MM.1S (cell line): ENCODE results near the gene CERS6.

ENCODE experiments used
- DNase-seq: peaks from one replicate; pipeline ENCODE4 v3.0.0-alpha.2; 2015
- H2AFZ ChIP-seq: fragments of 300-600 bp; sonication (generic); 2 replicates; pipeline ENCODE4 v1.6.0; 2016; ENCODE audit warnings: antibody characterized with exemption, low read length
- H3F3A ChIP-seq: fragments of 300-600 bp; sonication (generic); 2 replicates; pipeline ENCODE4 v1.6.1; 2016; ENCODE audit warnings: mild to moderate bottlenecking, antibody characterized with exemption, low read length, moderate library complexity, mixed read lengths; ENCODE audit not compliant: insufficient read depth
- H3K27ac ChIP-seq: fragments of 300-600 bp; sonication (generic); 2 replicates; pipeline ENCODE4 v1.5.1; 2016; ENCODE audit warnings: mild to moderate bottlenecking, low read length
- H3K27me3 ChIP-seq: fragments of 300-600 bp; sonication (generic); replicated peaks from 2 replicates; pipeline ENCODE4 v1.6.0; 2016; ENCODE audit warnings: low read length; ENCODE audit not compliant: insufficient read depth
- H3K36me3 ChIP-seq: fragments of 300-600 bp; sonication (generic); replicated peaks from 2 replicates; pipeline ENCODE4 v1.6.1; 2016; ENCODE audit warnings: mild to moderate bottlenecking, low read length, mixed read lengths; ENCODE audit not compliant: insufficient read depth
- H3K4me1 ChIP-seq: fragments of 300-600 bp; sonication (generic); 2 replicates; pipeline ENCODE4 v1.6.1; 2016; ENCODE audit warnings: low read length, mixed read lengths
- H3K4me2 ChIP-seq: fragments of 300-600 bp; sonication (generic); 2 replicates; pipeline ENCODE4 v1.6.0; 2016; ENCODE audit warnings: low read depth, low read length
- H3K4me3 ChIP-seq: fragments of 300-600 bp; sonication (generic); 2 replicates; pipeline ENCODE4 v1.5.1; 2016; ENCODE audit warnings: low read length, mixed read lengths
- H3K79me2 ChIP-seq: fragments of 300-600 bp; sonication (generic); 2 replicates; pipeline ENCODE4 v1.6.1; 2016; ENCODE audit warnings: mixed run types, low read length, mixed read lengths
- H3K9ac ChIP-seq: fragments of 300-600 bp; sonication (generic); 2 replicates; pipeline ENCODE4 v1.6.1; 2016; ENCODE audit warnings: low read length, mixed read lengths
- H3K9me2 ChIP-seq: fragments of 300-600 bp; sonication (generic); replicated peaks from 2 replicates; pipeline ENCODE4 v1.6.1; 2016; ENCODE audit warnings: mild to moderate bottlenecking, low read length, mixed read lengths; ENCODE audit not compliant: insufficient read depth
- H3K9me3 ChIP-seq: fragments of 300-600 bp; sonication (generic); replicated peaks from 2 replicates; pipeline ENCODE4 v1.6.1; 2016; ENCODE audit warnings: mild to moderate bottlenecking, low read length, mixed read lengths; ENCODE audit not compliant: insufficient read depth
- H4K20me1 ChIP-seq: fragments of 300-600 bp; sonication (generic); 2 replicates; pipeline ENCODE4 v1.6.1; 2016; ENCODE audit warnings: mild to moderate bottlenecking, low read length, moderate library complexity, mixed read lengths; ENCODE audit not compliant: insufficient read depth
- EZH2 ChIP-seq: fragments of 300-600 bp; sonication (generic); optimal IDR thresholded peaks from 2 replicates; pipeline ENCODE3; 2017; ENCODE audit warnings: low read depth, mild to moderate bottlenecking, antibody characterized with exemption, low read length, mixed read lengths
- EZH2phosphoT487 ChIP-seq: fragments of 300-600 bp; sonication (generic); IDR thresholded peaks from 2 replicates; pipeline ENCODE4 v1.6.1; 2018; ENCODE audit warnings: antibody characterized with exemption, low read length
- TF ChIP-seq, protein P1 (sequence below): fragments of 300-600 bp; sonication (generic); IDR thresholded peaks from 2 replicates; pipeline ENCODE4 v1.5.1; 2016; ENCODE audit warnings: antibody characterized with exemption, low read length, mixed read lengths

The CERS6 gene

DNA sequence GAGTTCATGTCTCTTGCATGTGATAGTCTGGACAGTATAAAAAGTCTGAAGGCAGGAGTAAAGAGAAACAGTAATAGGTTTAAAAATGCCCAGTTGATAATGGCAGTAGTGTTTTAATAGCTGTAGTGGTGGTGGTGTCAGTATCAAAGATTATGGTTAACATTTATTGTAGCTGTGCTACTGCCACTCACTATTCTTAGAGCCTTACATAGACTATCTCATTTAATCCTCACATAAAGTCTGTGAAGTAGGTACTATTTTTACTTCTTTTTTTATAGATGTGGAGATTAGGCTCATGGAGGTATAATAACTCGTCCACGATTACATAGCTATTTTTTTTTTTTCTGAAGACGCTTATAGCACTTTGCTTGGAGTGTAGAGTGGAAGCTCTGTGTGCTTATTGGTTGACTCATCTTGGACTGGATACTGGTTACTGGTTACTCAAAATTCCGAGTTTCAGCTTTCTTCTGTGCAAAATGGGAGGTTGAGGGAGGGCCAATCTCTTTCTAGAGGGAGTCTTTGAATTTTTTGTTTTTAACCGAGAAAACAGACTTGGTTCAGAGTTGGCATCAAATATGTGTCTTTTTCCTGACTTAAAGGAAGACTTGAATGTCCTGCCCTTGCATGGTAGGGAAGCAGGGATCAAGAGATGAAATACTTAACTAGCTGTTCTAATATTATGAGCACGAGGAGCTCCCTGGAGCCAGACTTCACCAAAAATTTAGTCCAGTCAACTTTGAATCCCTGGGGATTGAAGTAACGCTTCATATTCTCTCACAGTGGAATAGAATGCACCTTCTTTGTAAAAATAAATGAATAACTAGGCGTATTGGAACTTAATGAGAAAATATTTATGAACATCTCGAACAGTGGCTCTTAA lies 27.1 kb downstream of the CERS6 start:
- H4K20me1 ChIP-seq: no peaks in the 10 kb centered on the region
- no peak overlapping the region for H3K4me3 ChIP-seq
- peaks cover 18% of the 10 kb centered on the region for H3K4me1 ChIP-seq
- TF ChIP-seq EZH2phosphoT487 (no peak), EZH2 (no peak)
- TF ChIP-seq, protein P1, sequence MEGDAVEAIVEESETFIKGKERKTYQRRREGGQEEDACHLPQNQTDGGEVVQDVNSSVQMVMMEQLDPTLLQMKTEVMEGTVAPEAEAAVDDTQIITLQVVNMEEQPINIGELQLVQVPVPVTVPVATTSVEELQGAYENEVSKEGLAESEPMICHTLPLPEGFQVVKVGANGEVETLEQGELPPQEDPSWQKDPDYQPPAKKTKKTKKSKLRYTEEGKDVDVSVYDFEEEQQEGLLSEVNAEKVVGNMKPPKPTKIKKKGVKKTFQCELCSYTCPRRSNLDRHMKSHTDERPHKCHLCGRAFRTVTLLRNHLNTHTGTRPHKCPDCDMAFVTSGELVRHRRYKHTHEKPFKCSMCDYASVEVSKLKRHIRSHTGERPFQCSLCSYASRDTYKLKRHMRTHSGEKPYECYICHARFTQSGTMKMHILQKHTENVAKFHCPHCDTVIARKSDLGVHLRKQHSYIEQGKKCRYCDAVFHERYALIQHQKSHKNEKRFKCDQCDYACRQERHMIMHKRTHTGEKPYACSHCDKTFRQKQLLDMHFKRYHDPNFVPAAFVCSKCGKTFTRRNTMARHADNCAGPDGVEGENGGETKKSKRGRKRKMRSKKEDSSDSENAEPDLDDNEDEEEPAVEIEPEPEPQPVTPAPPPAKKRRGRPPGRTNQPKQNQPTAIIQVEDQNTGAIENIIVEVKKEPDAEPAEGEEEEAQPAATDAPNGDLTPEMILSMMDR: no peak
- H3K4me2 ChIP-seq: no peak overlapping the region
- peaks cover 9% of the 10 kb centered on the region for H3F3A ChIP-seq
- H3K27me3 ChIP-seq: no peaks in the 10 kb centered on the region
- H3K79me2 ChIP-seq: peaks cover 93% of the 10 kb centered on the region
- no peaks in the 10 kb centered on the region for H3K36me3 ChIP-seq
- no peak for DNase-seq
- no peak overlapping the region for H3K9ac ChIP-seq
- H2AFZ ChIP-seq: no peak overlapping the region
- no peaks in the 10 kb centered on the region for H3K9me2 ChIP-seq
- H3K27ac ChIP-seq: no peak overlapping the region
- no peaks in the 10 kb centered on the region for H3K9me3 ChIP-seq

DNA sequence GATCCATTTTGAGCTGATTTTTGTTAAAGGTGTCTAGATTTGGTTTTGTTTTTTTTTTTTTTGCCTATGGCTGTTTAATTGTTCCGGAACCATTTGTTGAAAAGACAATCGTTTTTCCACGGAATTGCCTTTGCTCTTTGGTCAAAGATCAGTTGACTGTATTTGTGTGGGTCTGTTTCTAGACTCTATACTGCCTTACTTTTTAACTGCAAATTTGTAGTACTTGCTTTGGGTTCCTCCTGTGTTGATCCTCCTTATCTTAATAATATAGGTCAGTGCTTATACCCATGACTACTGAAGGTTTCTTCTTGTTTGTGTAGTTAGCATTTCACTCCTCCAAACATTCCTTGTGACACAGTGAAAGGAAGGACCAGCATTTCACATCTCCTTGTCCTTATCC lies 30.4 kb downstream of the CERS6 start:
- Histone ChIP-seq H3K9me3 (no peaks in the 10 kb centered on the region), H3F3A (peaks cover 21% of the 10 kb centered on the region), H3K9ac (no peak overlapping the region), H3K4me1 (peaks cover 13% of the 10 kb centered on the region), H2AFZ (no peak overlapping the region), H3K4me3 (no peak overlapping the region), H3K4me2 (no peak overlapping the region), H3K36me3 (no peaks in the 10 kb centered on the region), H3K9me2 (no peaks in the 10 kb centered on the region), H3K27ac (no peak overlapping the region), H3K79me2 (peaks cover 89% of the 10 kb centered on the region), H3K27me3 (no peaks in the 10 kb centered on the region), H4K20me1 (no peaks in the 10 kb centered on the region)
- TF ChIP-seq EZH2 (no peak), EZH2phosphoT487 (no peak)
- TF ChIP-seq, protein P1: no peak
- DNase-seq: no peak

DNA sequence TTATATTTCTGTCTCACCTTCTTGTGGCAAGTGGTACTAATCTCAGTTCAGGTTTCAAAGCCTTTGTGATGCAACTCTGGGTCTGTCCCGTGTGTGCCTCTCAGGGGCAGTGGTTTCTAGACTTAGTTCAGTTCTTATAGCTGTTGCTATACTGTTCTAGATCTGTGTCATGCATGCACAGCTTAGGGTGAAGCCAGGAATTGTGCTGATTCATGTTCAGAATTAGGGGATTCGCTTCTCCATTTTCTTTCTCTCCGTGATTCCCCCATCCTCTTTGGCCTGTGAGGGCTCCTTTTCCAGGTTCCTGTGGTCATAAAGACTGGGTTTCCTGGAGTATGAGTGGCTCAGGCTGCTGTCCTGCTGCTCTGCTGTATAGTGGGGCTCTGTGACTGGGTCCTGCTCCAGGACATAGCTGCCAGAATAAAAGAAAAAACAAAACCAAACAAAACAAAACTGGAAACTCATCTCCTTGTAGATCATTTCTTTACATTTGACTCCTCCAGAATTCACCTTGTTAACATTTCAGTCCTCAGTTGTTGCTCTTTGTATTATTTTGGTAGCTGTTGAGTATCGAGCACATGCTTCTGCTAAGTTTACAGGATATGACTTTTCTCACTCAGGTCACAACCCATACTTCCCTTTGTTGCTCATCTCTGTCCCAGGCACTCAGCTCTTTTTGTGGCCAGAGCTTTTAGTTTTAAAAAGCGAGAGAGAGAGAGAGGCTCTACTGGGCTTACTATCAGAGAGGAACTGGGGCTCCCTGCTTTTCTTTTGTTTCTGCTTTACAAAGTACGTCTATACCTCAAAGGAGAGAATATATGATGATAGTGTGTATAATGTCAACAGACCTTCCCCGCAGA lies 34.2 kb downstream of the CERS6 start:
- H3K27ac ChIP-seq: peak overlapping the region; percentile 89

More for the DNA sequence above, 34.2 kb downstream of the CERS6 start:
- TF ChIP-seq EZH2phosphoT487 (no peak), EZH2 (no peak)
- TF ChIP-seq, protein P1: no peak
- Histone ChIP-seq H4K20me1 (no peaks in the 10 kb centered on the region), H3K9me3 (no peaks in the 10 kb centered on the region), H3K9ac (peak overlapping the region; percentile 71), H3K4me3 (peak overlapping the region; percentile 72), H3K9me2 (no peaks in the 10 kb centered on the region), H3K79me2 (peaks cover 83% of the 10 kb centered on the region), H3K4me1 (peaks cover 24% of the 10 kb centered on the region), H3K4me2 (peak overlapping the region; percentile 75), H3K27me3 (no peaks in the 10 kb centered on the region), H3F3A (peaks cover 29% of the 10 kb centered on the region), H3K36me3 (no peaks in the 10 kb centered on the region), H2AFZ (peak overlapping the region; percentile 44)
- peak; percentile 93 for DNase-seq
